Measurements from ENCODE around the gene PARD3.

DNA sequence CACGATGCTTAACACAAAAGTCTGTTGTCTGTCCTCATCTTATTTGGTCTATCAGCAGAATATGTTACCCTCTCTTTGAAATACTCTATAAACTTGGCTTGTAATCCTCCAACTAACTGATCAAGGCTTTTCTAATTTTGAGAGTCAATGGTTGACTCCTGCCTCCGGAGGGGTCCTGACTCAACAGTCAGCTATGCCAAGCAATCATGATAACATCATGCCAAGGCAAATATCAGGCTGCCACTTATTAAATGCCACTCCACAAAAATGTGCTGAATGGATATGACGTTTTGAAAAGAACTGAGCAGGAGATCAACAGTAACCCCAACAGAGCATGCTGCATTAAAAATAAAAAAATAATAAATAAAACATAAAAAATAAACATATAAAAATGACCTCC is 116.1 kb downstream of the PARD3 start:
- TF ChIP-seq, protein P1, sequence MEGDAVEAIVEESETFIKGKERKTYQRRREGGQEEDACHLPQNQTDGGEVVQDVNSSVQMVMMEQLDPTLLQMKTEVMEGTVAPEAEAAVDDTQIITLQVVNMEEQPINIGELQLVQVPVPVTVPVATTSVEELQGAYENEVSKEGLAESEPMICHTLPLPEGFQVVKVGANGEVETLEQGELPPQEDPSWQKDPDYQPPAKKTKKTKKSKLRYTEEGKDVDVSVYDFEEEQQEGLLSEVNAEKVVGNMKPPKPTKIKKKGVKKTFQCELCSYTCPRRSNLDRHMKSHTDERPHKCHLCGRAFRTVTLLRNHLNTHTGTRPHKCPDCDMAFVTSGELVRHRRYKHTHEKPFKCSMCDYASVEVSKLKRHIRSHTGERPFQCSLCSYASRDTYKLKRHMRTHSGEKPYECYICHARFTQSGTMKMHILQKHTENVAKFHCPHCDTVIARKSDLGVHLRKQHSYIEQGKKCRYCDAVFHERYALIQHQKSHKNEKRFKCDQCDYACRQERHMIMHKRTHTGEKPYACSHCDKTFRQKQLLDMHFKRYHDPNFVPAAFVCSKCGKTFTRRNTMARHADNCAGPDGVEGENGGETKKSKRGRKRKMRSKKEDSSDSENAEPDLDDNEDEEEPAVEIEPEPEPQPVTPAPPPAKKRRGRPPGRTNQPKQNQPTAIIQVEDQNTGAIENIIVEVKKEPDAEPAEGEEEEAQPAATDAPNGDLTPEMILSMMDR (IDR thresholded peaks at IDR 0.05; ENCODE audit: poor library complexity): no peak
- no peak for TF ChIP-seq EZH2 (IDR thresholded peaks at IDR 0.05; ENCODE audit: borderline replicate concordance)
- no peak for TF ChIP-seq EZH2phosphoT487 (IDR thresholded peaks at IDR 0.05; ENCODE audit: low read depth, severe bottlenecking, unreplicated experiment)
